Right lobe of liver (tissue), 4 donors: ENCODE results near the gene ESRP2.

Source experiments
- CTCF ChIP-seq, 4 donors: fragments of 200-600 bp in 3 of 4; fragments of 450-650 bp in 1 of 4; IDR thresholded peaks; one replicate each; pipeline versions ENCODE4 v1.5.1 to v1.8.0; 2016 to 2022; ENCODE audit warnings: antibody characterized with exemption in 4 of 4, mild to moderate bottlenecking in 2 of 4
- POLR2A ChIP-seq: fragments of 450-650 bp; IDR thresholded peaks from one replicate; pipeline ENCODE4 v1.6.1; 2017; ENCODE audit warnings: antibody characterized with exemption, mild to moderate bottlenecking
- donor health status: DM: no; HTN: no; CAD: no.
- donor health status: DM: no; HTN: no; CAD: no.
- donor health status: DM: no; HTN: yes; CAD: no.

GRCh38 chr16:68223072-68223471 is 12.9 kb downstream of the ESRP2 start:
- TF ChIP-seq CTCF (IDR thresholded peaks at IDR 0.05) (no peak), POLR2A (no peak)
